Upper lobe of left lung (tissue), 4 donors: Measurements from ENCODE around the gene FBXL5.

Experiments
- EP300 ChIP-seq, 4 donors: sonication (generic); formaldehyde crosslinking; IDR thresholded peaks; one replicate each; pipeline ENCODE4 v1.5.1; 2017; ENCODE audit warnings: antibody characterized with exemption in 4 of 4, control low read depth in 2 of 4
- POLR2A ChIP-seq, 4 donors: fragments of 450-650 bp; IDR thresholded peaks; one replicate each; pipeline ENCODE4 v1.5.1; 2016 to 2017; ENCODE audit warnings: antibody characterized with exemption in 4 of 4, mild to moderate bottlenecking in 2 of 4
- POLR2AphosphoS5 ChIP-seq, 2 donors: sonication (generic); formaldehyde crosslinking; IDR thresholded peaks; one replicate each; pipeline ENCODE4 v1.5.1; 2017; ENCODE audit warnings: antibody characterized with exemption in 2 of 2
- TF ChIP-seq, protein P1 (sequence below), 6 experiments: fragments of 450-650 bp in 4 of 6; fragments of 200-600 bp in 2 of 6; sonication (generic) in 2 of 6; IDR thresholded peaks; one replicate each; pipeline ENCODE4 v1.5.1; 2016 to 2019; ENCODE audit warnings: antibody characterized with exemption in 6 of 6

- TF ChIP-seq, protein P1, sequence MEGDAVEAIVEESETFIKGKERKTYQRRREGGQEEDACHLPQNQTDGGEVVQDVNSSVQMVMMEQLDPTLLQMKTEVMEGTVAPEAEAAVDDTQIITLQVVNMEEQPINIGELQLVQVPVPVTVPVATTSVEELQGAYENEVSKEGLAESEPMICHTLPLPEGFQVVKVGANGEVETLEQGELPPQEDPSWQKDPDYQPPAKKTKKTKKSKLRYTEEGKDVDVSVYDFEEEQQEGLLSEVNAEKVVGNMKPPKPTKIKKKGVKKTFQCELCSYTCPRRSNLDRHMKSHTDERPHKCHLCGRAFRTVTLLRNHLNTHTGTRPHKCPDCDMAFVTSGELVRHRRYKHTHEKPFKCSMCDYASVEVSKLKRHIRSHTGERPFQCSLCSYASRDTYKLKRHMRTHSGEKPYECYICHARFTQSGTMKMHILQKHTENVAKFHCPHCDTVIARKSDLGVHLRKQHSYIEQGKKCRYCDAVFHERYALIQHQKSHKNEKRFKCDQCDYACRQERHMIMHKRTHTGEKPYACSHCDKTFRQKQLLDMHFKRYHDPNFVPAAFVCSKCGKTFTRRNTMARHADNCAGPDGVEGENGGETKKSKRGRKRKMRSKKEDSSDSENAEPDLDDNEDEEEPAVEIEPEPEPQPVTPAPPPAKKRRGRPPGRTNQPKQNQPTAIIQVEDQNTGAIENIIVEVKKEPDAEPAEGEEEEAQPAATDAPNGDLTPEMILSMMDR (IDR thresholded peaks at IDR 0.05), result no peak
- TF ChIP-seq EP300 (IDR thresholded peaks at IDR 0.05), result no peak
- TF ChIP-seq POLR2A (IDR thresholded peaks at IDR 0.05), result no peak
- TF ChIP-seq POLR2AphosphoS5 (IDR thresholded peaks at IDR 0.05), result no peak
Observed at GRCh38 chr4:15610855-15611254, 44.3 kb downstream of the FBXL5 start.
